Activated CD4-positive, CD25-positive, alpha-beta regulatory T cell (primary cell): ENCODE results near the gene RAB36.

Experiments
- DNase-seq, 4 experiments: peaks; one replicate each; lab custom pipeline; 2025; lab: John Stamatoyannopoulos, UW

RAB36 gene

DNA sequence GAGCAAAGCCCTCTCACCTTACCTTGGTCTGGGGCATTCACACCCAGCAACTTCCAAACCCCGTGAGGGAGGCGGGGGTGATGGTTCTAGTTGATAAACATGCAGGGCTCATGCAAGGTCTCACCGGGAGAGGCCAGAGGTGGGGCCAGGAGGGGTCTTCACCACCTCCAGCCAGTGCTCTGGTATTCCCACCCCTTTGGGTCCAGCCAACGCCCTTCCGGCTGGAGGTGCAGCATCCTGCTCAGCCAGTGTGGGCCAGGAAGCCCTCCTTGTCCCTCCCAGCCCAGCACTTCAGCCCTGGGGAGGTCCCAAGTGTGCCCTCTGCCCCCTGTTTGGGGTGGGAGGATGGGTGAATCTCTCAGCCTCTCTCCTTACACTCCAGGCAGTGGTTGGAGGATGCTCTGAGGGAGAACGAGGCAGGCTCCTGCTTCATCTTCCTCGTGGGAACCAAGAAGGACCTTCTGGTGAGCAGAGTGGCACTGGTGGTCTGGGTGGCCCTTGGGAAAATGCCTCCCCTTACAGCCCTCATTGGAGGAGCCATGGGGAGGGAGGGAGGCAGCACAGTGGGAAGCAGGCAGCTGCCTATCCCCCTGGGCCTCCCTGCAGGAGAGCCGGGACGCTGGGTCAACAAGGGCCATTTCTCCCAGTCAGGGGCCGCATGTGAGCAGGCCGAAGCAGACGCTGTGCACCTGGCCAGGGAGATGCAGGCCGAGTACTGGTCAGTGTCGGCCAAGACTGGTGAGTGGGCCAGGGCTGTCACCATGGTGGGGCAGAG is 13.4 kb downstream of the RAB36 start:
- DNase-seq: no peak

DNA sequence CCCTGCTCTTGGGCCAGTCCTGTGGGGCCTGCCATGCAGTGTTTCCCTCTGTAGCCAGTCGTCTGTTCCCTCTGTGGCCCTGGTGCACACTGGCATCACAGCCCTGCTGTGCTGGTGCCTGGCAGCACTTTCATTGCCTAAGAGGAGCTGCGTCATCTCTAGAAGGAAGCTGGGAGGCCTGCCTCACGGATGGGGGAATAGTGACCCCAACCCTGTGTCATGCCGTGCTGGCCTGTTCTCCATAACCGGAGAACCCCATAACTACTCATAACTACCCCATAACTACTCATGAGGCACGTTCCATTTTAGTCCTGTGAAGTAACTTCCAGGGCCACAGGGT is 14.0 kb downstream of the RAB36 start:
- no peak for DNase-seq

DNA sequence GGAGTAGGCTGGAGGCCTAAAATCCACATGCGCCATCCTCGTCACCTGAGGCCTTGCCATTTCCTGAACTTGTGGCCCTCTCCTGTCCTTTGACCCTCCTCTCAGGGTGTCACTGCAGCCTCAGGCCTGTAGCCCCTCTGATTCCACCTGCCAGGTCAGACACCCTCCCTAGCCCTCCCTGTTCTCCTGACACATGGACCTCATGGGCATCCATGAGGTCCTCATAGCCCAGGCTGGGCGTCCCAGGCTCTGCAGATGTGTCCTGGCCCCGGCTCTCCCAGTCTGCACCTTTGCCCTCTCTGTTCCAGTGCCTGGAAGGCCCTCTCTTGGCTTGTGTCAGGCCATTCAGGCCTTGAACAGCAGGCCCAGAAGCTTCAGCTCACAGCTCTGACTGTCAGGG is 15.8 kb downstream of the RAB36 start:
- no peak for DNase-seq

DNA sequence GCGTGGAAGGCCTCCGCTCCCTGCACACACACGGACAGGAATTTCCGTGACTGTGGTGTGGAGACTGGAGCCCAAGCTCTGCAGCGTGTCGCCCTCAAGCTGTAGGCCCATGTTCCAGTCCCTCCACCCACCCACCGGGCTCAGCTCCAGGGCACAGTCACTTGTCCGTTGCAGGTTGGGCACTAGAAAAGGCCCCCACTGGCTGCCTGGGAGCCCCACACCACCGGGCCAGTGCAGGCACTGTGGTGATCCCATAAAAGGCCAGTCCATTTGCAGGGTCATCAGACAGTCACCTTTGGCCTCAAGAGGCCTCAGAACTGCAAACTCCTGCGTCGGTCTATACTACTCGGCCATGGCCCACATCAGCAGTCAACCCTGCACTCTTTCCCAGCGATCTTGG is 16.3 kb downstream of the RAB36 start:
- DNase-seq: no peak

DNA sequence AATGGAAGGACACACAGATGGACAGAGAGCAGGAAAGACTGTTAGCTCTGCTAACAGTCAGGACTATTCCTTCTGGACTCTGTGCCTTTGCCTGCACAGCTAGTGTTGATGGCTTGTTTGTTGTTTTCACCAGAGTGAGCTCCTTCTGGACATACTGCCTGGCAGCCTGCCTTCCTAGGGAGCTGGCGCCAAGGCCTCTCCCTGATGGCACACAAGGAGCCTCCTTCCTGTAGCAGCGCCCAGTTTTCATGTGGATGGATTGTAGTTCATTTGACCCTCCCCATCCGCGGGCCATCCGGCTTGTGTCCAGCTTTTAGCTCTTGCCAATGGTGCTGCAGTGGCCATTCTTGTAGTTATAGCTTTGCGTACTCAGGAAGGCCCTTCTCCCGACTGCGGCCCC is 18.4 kb downstream of the RAB36 start:
- DNase-seq: no peak

DNA sequence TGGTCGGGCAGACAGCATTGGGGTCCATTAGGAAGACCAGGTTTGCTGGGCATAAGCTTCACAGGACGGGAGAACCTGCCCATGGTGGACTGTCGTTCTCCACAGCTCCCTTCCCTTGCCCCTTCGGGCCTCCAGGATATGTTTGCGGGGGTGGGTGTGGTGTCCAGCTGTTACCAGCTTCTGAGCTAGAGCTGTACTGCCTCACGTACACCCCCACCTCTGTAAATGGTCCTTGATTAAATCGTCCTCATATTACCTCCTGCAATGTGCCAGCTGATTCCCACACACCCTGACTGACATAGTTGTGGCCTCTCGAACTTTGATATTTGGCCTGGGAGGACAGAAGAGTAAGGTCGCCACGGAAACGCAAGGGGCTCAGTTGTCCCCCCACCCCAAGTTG is 18.8 kb downstream of the RAB36 start:
- no peak for DNase-seq

DNA sequence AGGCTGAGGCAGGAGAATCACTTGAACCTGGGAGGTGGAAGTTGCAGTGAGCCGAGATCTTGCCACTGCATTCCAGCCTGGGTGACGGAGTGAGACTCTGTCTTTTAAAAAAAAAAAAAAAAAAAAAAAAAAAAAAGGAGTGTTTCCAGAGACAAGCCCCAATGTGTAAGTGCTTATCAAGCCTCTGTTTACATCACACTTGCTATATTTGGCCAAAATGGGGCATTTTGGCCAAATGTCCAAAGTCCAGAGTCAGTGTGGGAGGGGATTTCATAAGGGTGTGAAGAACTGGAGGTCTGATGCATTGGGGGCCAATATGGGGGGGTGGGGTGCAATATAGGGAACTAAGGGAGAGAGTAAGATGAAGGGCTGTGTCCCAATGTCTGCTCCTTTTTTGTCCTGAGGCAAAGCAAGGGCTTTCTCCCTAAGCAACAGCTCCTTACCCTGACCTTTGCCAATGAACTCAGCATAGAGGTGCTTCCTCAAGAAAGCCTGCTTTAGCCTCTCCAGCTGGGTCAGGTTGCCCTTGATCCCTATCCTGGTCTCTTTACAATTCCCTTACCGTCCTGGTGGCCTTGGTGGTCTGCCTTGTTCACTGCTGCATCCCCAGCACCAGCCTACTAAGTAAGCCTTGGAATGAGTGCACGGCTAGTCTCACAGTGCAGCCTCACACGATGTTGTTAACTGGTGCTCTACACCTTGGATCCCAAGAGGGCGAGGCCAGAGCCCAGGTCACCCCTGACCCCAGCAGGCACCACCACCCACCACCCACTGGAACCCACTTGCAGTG is 21.0 kb downstream of the RAB36 start:
- no peak for DNase-seq

DNA sequence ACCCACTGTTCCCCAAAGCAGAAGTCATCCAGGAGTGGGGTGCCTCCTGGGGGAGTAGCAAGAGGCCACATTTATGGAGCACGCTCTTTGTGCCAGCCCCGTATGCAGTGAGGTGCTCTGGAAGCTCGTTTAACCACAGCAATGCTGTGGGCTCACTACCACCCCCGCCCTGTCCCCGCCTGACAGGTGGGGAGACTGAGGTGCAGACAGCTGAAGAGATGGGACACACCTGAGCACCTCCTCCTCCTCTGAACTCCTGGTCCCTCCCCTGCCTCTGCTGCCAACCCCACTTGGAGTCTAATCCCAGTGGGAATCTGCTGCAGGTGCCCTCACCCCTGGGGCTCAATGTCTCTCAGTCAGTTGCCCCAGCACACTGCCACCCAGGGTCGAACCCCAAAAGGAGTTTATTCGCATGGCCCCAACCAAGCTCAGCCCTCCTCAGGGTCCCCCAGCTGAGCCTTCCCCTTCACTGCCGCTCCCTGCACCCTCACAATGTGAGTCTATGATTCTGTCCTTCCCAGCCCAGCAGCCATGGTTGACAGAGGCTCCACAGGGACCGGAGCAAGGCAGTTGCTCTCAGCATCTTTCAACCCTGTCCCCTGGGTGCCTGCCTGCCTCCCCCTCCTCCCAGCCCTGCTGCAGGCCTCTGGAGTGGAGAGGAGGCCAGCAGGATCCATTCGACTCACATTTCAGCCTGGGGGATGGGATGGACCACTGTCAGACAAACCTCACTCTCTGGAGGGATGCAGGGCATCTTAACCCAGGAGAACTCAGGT is 21.8 kb downstream of the RAB36 start:
- no peak for DNase-seq

DNA sequence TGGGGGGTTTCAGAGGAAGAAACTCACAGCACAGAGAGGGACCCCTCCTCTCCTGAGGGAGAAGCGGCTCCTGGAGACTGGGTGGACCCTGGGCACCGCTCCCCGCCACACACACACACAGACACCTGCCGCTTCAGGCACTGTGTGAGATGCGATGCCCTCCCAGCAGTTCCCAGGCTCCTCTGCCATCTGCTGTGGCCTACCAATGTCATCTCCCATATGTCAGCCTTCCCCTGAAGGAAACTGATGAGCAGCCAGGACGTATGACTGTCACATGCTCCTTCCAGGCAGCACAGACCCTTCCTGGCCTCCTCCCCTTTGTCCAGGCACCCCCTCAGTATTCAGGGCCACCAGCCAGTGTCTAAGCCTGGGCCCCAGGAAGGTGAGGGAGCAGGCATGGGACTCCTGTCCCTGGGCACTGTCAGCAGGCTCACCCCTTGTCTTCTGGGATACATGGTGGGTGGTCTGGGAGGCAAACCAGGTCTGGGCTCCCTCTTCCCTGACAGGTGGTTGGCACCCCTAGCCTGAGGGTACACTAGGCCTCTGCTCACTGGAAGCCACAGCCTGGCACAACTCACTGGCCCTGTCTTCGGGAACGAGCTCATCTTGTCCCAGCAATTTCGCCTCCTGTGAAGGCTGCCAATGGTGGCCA is 23.2 kb downstream of the RAB36 start:
- DNase-seq: no peak

DNA sequence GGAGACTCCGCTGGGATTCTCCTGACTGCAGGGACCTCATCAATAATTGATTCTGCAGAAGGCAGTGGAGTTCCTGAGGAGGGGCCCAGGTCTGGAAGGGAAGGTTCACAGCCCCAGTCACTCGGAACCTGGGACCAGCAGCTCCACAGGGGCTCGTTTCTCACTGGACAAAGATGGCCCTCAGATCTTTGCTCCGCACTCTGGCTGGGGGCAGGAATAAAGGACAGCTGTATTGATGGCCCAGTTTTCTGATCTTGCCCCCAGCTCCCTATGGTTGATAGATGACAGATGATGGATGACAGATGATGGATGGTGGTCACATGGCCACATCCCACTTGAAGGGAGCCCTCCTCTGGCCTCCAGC is 23.7 kb downstream of the RAB36 start:
- DNase-seq: no peak

DNA sequence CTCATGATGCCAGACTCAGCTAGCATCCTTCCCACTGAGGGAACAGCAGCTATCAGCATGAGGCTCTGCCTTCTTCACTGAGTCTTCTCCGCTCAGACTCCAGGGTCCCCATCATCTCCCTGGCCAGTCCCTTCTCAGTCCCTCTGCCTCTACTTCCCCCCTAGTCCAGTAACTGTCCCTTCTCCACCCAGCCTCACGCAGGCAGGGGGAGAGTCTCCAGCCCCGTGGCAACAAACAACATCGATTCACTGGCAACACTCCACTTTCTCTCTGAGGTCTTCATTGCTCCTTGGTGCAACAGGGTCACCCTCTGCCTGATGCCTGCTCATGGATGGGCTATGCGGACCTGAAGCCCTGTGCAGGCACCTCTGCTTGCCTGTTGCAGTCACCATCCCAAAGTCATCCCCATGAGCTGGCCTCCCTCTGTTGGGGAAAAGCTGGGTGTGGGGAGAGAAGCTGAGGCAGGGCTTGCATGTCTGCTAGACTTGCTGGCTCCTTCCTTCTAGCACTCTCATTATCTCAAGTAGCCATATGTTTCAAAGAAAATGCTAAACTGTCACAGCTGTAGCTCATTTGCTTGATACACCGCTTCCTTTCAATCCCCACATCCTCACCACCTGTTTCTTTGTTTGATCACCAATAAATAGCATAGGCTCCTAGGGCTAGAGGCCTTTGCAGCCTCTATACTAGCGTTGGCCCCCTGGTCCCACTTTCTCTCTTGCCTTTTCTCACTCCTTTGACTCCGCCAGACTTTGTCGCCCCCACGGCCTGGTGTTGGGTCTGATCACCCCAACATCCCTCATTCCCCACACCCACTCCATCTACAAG is 30.8 kb downstream of the RAB36 start:
- DNase-seq: no peak

DNA sequence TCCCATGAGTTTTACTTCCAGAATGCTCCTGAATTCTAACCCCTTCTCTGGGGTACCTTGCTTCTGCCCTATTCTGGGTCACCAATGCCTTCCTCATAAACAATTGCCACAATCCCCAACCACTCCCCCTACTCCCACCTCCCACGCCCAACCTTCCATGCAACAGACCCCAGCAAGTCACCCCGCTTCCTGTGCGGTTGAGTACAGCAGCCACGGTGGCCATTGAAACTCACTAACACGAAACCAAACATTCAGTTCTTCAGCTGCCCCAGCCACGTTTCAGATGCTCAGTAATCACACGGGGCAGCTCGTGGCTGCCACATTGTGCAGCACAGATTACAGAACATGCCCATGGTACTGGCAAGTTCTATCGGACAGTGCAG is 31.4 kb downstream of the RAB36 start:
- DNase-seq: no peak

DNA sequence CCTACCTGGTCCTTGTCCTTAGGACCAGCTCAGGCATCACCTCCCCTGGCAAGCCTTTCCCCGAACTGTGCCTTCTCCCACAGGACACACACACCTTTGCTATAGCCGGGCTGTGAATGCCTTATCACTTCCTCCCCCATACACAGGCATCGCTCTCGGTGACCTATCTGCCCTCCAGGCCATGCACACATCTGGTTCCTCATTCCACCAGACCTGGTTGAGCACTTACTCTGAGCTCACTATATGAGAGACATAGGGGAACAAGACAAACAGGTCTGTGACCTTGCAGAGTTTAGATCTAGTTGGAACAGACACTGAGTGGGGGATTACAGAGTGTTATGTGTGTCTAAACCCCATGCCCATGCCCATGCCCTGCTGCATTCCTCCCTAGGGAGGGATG is 31.9 kb downstream of the RAB36 start:
- DNase-seq: no peak

DNA sequence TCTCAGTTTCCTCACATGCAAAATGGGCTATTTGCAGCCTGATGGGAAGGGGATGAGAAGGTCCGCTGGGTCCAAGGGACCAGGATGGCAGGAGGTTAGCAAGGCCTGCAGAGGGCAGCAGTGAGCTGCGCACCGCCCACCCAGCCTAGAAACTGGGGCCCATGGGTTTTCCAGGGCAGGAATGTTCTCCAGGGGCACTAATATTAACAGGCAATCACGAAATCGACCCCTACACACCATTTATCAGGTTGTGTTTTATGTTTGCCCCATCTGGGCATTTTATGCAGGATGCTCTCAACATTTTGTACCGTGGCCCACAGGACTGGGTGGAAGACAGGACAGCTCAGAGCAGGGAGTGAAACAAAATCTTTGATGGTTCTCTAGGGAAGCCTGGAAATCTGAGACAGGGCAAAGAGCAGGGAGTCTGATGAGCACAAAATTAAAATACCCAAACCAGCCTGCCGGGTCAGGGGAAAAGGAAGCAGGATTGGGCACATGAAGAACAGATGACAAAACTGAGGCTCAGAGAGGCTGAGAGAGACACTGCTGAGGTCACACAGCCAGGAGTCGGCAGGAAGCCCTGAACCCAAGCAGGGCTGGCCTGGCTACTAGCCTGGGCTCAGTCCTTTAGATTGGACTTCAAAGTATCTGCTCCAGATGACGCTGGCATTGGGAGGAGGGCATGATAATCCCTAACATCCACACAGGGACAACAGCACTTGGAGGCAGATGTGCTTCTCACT is 33.4 kb downstream of the RAB36 start:
- peak; percentile 19 to 39 (median 29) for DNase-seq

DNA sequence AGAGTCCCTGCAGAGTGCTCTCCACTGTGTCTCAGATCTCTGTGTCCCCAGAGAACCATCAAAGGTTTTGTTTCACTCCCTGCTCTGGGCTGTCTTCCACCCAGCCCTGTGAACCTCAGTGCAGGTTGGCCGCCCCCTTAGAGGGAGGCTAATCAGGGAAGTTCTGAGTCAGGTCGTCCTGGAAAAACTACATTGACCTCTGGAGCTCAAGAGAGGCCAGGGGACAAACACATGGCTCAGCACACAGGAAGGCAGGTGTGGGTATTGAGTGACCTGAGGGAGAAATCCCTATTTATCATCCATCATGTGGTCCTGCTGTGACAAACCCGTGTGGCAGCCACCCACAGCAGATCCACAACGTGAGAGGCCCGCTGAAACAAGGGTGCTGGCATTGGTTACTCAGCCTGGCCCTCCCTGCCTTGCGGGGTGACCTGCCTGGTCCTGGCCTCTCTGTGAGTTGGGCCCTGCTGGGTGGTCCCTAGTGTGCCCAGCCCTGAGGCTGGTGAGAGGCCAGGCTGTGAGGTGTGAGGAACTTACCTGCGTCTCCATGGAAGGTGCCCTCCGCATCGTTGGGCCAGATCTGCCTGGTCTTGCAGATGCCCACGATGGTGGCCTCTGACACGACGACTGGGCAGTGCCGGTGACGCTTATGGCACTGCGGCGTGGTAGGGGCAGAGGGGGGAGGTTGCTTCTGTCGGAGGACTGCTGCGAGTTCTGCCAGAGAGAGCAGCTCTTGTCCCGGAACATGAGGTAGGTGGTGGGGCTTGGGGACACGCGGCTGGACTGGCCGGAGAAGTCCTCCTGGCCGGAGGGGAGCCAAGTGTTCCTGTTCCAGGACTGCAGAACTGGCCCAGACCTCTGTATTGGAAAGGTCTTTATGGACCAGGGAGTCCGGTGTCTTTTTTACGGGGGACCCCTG is 34.4 kb downstream of the RAB36 start:
- DNase-seq: no peak

DNA sequence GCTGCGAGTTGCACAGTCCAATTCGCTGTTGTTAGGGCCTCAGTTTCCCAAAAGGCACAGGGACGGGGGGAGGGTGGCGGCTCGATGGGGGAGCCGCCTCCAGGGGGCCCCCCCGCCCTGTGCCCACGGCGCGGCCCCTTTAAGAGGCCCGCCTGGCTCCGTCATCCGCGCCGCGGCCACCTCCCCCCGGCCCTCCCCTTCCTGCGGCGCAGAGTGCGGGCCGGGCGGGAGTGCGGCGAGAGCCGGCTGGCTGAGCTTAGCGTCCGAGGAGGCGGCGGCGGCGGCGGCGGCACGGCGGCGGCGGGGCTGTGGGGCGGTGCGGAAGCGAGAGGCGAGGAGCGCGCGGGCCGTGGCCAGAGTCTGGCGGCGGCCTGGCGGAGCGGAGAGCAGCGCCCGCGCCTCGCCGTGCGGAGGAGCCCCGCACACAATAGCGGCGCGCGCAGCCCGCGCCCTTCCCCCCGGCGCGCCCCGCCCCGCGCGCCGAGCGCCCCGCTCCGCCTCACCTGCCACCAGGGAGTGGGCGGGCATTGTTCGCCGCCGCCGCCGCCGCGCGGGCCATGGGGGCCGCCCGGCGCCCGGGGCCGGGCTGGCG is 35.1 kb downstream of the RAB36 start, which contains the start of gene BCR:
BCR (plus strand) TSS at position 209 of the 592 bp plus-strand sequence. CDS start 452 bp downstream, outside the sequence.
- DNase-seq: peak; percentile 19 to 43 (median 38)

DNA sequence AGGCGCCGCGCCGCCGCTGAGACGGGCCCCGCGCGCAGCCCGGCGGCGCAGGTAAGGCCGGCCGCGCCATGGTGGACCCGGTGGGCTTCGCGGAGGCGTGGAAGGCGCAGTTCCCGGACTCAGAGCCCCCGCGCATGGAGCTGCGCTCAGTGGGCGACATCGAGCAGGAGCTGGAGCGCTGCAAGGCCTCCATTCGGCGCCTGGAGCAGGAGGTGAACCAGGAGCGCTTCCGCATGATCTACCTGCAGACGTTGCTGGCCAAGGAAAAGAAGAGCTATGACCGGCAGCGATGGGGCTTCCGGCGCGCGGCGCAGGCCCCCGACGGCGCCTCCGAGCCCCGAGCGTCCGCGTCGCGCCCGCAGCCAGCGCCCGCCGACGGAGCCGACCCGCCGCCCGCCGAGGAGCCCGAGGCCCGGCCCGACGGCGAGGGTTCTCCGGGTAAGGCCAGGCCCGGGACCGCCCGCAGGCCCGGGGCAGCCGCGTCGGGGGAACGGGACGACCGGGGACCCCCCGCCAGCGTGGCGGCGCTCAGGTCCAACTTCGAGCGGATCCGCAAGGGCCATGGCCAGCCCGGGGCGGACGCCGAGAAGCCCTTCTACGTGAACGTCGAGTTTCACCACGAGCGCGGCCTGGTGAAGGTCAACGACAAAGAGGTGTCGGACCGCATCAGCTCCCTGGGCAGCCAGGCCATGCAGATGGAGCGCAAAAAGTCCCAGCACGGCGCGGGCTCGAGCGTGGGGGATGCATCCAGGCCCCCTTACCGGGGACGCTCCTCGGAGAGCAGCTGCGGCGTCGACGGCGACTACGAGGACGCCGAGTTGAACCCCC is 35.8 kb downstream of the RAB36 start:
- no peak for DNase-seq

DNA sequence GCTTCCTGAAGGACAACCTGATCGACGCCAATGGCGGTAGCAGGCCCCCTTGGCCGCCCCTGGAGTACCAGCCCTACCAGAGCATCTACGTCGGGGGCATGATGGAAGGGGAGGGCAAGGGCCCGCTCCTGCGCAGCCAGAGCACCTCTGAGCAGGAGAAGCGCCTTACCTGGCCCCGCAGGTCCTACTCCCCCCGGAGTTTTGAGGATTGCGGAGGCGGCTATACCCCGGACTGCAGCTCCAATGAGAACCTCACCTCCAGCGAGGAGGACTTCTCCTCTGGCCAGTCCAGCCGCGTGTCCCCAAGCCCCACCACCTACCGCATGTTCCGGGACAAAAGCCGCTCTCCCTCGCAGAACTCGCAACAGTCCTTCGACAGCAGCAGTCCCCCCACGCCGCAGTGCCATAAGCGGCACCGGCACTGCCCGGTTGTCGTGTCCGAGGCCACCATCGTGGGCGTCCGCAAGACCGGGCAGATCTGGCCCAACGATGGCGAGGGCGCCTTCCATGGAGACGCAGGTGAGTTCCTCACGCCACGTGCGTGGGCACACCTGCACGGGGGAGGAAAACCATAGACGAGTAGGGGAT is 36.5 kb downstream of the RAB36 start:
- no peak for DNase-seq
